GM21723 (cell line): ENCODE results near the gene PRSS33.

ENCODE experiments used
- ATAC-seq: cut with Tn5 transposase; IDR thresholded peaks from one replicate; pipeline ENCODE4 v1.9.1; 2021; ENCODE audit warnings: mild to moderate bottlenecking, moderate library complexity; ENCODE audit not compliant: unreplicated experiment

PRSS33 gene, protein sequence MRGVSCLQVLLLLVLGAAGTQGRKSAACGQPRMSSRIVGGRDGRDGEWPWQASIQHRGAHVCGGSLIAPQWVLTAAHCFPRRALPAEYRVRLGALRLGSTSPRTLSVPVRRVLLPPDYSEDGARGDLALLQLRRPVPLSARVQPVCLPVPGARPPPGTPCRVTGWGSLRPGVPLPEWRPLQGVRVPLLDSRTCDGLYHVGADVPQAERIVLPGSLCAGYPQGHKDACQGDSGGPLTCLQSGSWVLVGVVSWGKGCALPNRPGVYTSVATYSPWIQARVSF

DNA sequence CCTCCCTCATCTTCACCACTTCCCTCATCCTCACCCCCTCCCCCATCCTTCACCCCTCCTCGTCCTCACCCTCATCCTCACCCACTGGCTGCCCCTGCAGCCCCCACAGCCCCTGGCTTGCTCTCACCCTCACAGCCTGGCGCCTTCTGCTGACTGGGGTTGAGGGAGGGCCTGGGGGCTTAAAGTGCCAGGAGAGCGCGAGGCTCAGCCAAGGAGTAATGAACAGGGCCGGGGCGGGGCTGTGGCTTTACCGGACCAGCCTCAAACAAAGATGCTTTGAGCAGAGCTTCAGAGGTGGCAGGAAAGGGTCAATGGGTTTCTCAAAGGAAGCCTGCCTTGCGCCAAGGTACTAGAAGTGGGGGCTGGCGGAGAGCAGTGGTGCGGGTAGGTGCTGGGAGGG, at the start of gene PRSS33:
TSS of gene PRSS33 (minus strand) at position 155 of the 400 bp plus-strand sequence. CDS start 1,013 bp downstream, outside the sequence.
- no peak for ATAC-seq

GRCh38 chr16:2836646-2837508, 49.5 kb upstream of the PRSS33 start:
- ATAC-seq = no peak

DNA sequence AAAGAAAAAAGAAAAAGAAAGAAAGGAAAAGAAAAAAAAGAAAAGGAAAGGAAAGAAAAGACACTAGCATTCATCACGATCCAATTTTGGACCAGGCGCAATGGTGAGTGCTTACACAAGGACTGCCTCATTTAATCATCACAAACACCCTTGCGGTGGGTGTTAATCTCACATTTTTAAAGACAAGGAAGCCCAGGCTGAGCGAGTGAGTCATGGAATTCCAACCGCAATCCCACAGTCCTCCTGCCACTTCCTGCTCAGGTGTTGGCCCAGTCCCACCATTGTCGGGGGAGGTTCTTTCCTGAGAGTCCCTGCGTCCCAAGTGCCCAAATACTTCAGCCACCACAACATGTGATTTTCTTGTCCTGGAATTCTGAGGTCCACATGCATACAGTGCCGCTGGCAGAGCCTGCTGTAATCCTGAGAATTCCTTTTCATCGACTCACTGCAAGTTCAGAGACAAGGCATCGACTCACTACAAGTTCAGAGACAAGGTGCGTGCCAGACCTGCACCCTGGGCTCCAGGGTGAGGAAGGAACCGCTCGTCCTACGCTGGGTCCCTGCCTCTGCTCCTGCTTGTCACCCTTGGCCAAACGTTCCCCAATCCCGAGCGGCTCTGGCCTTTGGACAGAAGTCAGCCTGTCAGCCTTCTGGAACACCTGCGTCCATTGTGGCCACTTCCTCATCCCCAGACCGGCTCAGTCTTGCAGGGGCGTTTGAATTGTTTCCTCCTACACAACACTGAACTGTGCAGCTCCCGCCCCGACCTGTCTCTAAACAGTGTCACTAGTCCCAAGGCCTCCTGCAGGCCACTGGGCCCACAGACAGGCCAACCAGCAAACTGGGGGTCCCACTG, 48.5 kb upstream of the PRSS33 start:
- no peak for ATAC-seq

- no peak for ATAC-seq
These were observed 47.6 kb upstream of the PRSS33 start for GRCh38 chr16:2834968-2835367.

DNA sequence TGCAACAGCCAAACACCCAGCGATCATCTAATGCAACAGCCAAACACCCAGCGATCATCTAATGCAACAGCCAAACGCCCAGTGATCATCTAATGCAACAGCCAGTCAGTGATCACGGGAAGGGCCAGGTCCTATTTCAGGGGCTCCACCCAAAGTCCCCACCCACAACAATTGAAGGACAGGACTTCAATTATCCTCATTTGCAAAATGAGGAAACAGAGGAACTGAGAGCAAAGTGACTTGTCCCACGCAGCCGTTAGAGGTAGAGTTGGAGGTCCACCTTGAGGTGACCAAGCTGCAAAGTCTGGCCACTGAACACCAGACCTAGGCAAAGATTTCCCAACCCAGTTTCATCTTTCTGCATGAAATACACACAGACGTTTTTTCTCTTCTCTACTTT, 46.4 kb upstream of the PRSS33 start:
- no peak for ATAC-seq

DNA sequence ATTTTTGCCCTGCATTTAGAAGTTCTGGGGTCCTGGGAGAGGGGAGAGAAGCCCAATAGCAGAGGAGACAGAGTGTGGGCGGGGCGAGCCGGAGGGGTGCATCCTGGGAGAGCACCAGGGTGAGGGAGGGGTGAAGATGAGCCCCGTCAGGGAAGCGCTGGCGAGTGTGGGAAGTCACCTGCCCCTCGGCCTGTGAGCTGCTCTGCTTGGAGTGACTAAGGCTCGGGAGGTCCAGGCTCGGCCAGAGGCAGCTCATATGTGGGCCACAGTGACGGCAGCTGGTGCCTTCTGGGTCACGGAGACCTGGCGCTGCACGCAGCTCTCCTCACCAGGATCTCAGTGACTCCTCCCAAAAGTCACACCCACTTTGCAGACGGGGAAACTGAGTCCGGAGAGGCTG, 43.8 kb upstream of the PRSS33 start:
- ATAC-seq = no peak

DNA sequence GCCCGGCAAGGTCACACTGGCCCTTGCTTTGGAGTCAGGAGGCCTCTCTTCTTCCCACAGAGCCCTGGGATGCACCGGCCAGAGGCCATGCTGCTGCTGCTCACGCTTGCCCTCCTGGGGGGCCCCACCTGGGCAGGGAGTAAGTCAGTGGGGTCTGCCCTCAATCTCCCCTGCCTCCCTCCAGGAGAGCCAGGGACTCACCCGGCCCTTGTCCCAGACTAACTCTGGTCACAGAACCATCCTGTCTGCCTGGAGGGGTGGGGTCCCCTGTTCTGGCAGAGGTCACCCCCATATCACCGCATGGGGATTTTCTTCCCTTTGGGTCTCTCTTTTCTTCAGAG, 43.0 kb upstream of the PRSS33 start:
- no peak for ATAC-seq

GRCh38 chr16:2829501-2830354, 42.4 kb upstream of the PRSS33 start, which contains the start of gene ZG16B:
Gene ZG16B (plus strand): TSS chr16:2830303. CDS start chr16:2830442, 139 bp downstream.
- ATAC-seq = no peak

DNA sequence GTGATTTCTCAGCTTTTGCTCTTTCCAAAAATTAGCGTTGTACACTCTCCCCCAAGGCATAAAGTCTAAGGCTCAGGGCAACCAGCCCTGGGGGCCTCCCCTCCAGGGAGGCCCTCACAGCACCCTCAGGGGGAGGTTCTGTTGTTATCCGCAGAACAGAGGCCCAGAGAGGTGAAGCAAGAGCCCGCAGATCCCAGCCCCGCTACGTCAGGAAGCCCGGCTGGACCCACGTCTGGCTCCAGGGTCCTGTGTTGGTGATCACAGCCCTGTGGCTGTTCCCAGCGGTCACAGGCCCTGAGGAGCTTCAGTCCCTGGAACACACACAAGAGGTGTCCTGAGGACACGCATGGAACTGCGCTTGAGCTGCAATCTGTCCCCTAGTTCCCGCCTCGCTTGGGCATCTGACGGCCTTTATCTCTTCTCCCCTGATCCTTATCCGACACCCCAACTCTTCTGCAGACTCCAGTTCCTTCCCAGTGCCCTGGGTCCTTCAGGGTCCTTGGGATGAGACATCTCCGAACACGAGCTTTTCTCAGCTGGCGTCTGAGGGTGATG, 41.6 kb upstream of the PRSS33 start:
- ATAC-seq = no peak

DNA sequence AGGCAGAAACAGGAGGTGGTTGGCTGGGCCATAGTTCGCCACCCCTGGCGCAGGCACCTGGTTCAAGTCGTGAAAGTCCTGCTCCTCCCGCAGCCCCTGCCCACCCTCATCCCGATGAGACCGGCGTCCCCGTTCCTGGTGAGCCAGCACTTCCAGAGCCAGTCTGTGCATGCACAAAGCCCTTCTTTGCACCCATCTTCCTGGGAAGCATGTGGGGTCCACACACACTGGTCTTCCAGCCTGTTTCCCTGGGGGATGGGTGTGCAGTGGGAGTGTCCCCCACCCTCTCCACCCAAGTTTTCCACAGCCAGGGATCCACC, 41.1 kb upstream of the PRSS33 start:
- no peak for ATAC-seq

GRCh38 chr16:2827831-2828520, 40.6 kb upstream of the PRSS33 start:
- no peak for ATAC-seq

GRCh38 chr16:2827374-2827791, 40.0 kb upstream of the PRSS33 start:
- ATAC-seq = no peak

- ATAC-seq = no peak
These were observed 39.4 kb upstream of the PRSS33 start for GRCh38 chr16:2826591-2827373.

- no peak for ATAC-seq
These were observed 38.5 kb upstream of the PRSS33 start for GRCh38 chr16:2825906-2826305.

GRCh38 chr16:2825049-2825742, 37.8 kb upstream of the PRSS33 start:
- ATAC-seq = no peak

- ATAC-seq = no peak
These were observed 37.3 kb upstream of the PRSS33 start for GRCh38 chr16:2824626-2825025.

GRCh38 chr16:2822496-2822895, 35.1 kb upstream of the PRSS33 start:
- ATAC-seq = no peak

GRCh38 chr16:2822158-2822495, 34.8 kb upstream of the PRSS33 start:
- no peak for ATAC-seq
